ENCODE results near the gene NKAIN4. TPM values are rescaled to one million over a fixed set of nuclear protein-coding genes. Genes with fewer than 3 reads are reported as not detected.

NKAIN4 gene
- total RNA-seq, 1 donor from 2014 or later = 0.60 TPM

DNA sequence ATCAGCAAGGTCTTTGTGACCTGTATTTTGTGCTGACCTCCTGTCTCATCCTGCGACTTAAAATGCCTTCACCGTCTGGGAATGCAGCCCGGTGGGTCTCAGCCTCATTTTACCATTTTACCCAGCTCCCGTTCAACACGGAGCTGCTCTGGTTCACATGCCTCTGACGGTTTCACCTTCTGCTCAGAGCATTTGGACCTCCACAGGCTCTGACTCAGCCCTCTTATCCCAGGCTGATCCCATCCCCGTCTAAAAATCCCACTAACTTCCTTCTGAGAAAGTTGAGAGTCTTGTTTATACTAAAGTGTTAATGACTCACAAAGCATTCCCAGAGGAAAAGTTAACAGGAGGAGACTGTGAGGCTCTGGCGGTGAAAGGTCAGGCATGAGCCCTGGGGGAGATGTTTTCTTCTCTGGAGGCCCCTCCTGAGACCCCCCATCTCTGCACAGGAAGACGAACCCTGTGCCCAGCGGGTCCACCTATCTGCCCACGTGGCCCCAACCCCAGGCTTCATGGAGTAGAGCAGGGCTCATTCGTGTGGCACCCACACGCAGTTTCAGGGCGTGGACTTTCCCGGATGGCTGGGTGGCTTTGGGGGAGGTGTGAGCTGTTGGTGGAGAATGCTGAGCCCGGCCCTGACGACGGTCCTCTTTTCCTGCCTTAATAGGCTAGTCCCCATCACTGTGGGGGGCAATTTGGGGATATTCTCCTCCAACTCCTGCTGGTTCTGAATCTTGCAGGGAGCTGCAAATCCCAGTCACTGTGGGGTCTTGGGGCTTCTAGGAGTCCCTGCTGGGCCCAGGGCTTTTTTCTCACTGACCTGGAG lies 21.8 kb downstream of the NKAIN4 start:
- peaks cover 3% of the 10 kb centered on the region for H3K4me1 Mint-ChIP-seq (ENCODE audit: low read depth)
- no peak for TF ChIP-seq CTCF (IDR thresholded peaks at IDR 0.05; ENCODE audit: unreplicated experiment)
- H3K36me3 Mint-ChIP-seq (ENCODE audit: insufficient read depth) = no peaks in the 10 kb centered on the region
- no peak for DNase-seq (ENCODE audit: low spot score, unreplicated experiment)
- H3K9me3 Mint-ChIP-seq (ENCODE audit: low read depth) = no peaks in the 10 kb centered on the region
- H3K27me3 Mint-ChIP-seq = peaks cover 36% of the 10 kb centered on the region
- H3K27ac Mint-ChIP-seq = no peak overlapping the region
- H3K4me3 Mint-ChIP-seq (ENCODE audit: low read depth) = no peak overlapping the region

DNA sequence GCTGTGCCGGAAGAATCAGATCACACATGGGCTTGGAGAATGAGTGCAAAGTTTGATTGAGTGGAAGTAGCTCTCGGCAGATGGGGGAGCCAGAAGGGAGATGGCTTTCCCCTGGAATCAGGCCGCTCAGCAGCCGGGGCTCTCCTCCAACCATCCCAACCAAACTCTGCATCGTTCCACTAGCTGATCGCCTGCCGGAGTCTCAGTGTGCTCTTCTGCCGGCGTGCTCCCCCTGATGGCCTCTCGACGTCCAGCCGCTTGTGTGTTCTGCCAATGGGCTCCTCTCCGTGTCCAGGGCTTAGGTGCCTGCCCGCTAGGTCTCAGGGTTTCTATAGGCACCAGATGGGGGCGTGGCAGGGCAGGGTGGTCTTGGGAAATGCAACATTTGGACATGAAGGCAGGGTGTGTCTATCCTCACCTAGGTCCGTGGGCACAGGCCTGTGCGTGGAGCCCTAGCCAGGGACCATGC lies 23.4 kb downstream of the NKAIN4 start:
- peak; percentile 59 for TF ChIP-seq CTCF (IDR thresholded peaks at IDR 0.05; ENCODE audit: unreplicated experiment)
- Mint-ChIP-seq H3K36me3 (ENCODE audit: insufficient read depth) (no peaks in the 10 kb centered on the region), H3K27ac (no peak overlapping the region), H3K9me3 (ENCODE audit: low read depth) (no peaks in the 10 kb centered on the region), H3K4me3 (ENCODE audit: low read depth) (no peak overlapping the region), H3K27me3 (peaks cover 36% of the 10 kb centered on the region), H3K4me1 (ENCODE audit: low read depth) (peaks cover 3% of the 10 kb centered on the region)
- DNase-seq (ENCODE audit: low spot score, unreplicated experiment) = no peak

- no peak for DNase-seq (ENCODE audit: low spot score, unreplicated experiment)
- Mint-ChIP-seq H3K27ac (no peak overlapping the region), H3K4me1 (ENCODE audit: low read depth) (no peaks in the 10 kb centered on the region), H3K9me3 (ENCODE audit: low read depth) (no peaks in the 10 kb centered on the region), H3K36me3 (ENCODE audit: insufficient read depth) (no peaks in the 10 kb centered on the region), H3K4me3 (ENCODE audit: low read depth) (no peak overlapping the region), H3K27me3 (peaks cover 36% of the 10 kb centered on the region)
- no peak for TF ChIP-seq CTCF (IDR thresholded peaks at IDR 0.05; ENCODE audit: unreplicated experiment)
These were observed 25.5 kb downstream of the NKAIN4 start for GRCh38 chr20:63228806-63229205.

GRCh38 chr20:63227260-63227659 lies 27.0 kb downstream of the NKAIN4 start:
- Mint-ChIP-seq H3K9me3 (ENCODE audit: low read depth) (no peaks in the 10 kb centered on the region), H3K27me3 (peaks cover 39% of the 10 kb centered on the region), H3K36me3 (ENCODE audit: insufficient read depth) (no peaks in the 10 kb centered on the region), H3K4me1 (ENCODE audit: low read depth) (no peaks in the 10 kb centered on the region), H3K27ac (no peak overlapping the region), H3K4me3 (ENCODE audit: low read depth) (no peak overlapping the region)
- no peak for TF ChIP-seq CTCF (IDR thresholded peaks at IDR 0.05; ENCODE audit: unreplicated experiment)
- DNase-seq (ENCODE audit: low spot score, unreplicated experiment) = no peak

DNA sequence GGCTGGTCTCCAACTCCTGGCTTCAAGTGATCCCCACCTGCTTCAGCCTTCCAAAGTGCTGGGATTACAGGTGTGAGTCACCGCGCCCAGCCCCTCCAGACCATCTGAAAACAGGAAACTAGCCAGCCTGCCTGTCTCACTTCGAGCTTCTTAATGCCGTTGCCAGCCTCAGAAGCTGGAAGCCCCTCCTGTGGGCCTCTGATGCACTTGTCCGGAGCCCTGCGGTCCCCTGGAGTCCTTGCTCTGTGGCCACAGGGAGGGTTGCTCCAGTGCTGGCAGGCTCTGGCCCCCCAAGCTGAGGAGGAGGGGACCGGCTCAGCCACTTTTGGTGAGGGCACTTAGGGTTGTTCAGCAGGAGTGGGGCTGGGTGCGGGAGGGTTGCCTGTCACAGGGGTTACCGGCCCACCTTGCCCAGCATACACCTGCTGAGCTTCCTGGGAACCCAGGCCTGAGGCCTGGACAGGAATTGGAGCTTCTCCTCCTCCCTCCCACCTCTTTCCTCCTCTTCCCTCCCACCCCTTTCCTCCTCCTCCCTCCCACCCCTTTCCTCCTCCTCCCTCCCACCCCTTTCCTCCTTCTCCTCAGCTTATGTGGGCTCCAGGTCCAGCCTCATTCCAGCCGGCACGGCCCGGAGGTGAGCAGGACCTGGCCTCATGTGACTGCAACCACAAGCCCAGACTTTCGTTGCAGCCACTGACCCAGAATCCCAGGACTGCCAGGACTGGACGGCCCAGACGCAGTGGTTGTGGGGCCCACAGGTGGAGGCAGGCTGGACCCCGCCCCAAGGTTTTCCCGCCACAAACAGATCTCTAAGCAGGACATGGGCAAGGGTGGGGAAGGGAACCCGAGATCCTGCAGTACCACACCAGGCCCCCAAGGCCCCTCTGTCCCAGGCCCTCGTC lies 28.0 kb downstream of the NKAIN4 start:
- Mint-ChIP-seq H3K9me3 (ENCODE audit: low read depth) (no peaks in the 10 kb centered on the region), H3K4me3 (ENCODE audit: low read depth) (no peak overlapping the region), H3K4me1 (ENCODE audit: low read depth) (no peaks in the 10 kb centered on the region), H3K27me3 (peaks cover 32% of the 10 kb centered on the region), H3K36me3 (ENCODE audit: insufficient read depth) (no peaks in the 10 kb centered on the region), H3K27ac (no peak overlapping the region)
- TF ChIP-seq CTCF (IDR thresholded peaks at IDR 0.05; ENCODE audit: unreplicated experiment) = no peak
- no peak for DNase-seq (ENCODE audit: low spot score, unreplicated experiment)

Measured in progenitor cell of endocrine pancreas (in vitro differentiated cells).